GM19035 (cell line): ENCODE data around the gene KYAT1.
"Not testable (repeated sequence)": the region's sequence is repeated elsewhere in the genome, so short reads cannot be mapped to it uniquely, and the experiment has no call there.

ENCODE experiments used
- ATAC-seq: cut with Tn5 transposase; IDR thresholded peaks from one replicate; pipeline ENCODE4 v1.9.1; 2021; ENCODE audit not compliant: unreplicated experiment

The KYAT1 gene

GRCh38 chr9:128820665-128821583 lies 60.8 kb downstream of the KYAT1 start:
- ATAC-seq = no peak

- ATAC-seq = no peak
Observed at GRCh38 chr9:128819716-128820664, 61.8 kb downstream of the KYAT1 start.

- peak; percentile 35 for ATAC-seq
Observed at GRCh38 chr9:128818839-128819715, 62.7 kb downstream of the KYAT1 start.

- peak; percentile 92 for ATAC-seq
Observed at GRCh38 chr9:128818099-128818838, 63.5 kb downstream of the KYAT1 start, which contains the start of gene ENDOG. TSS of gene ENDOG (plus strand) at chr9:128818500. CDS start at chr9:128818685, 185 bp downstream.

GRCh38 chr9:128810873-128811272 lies 70.9 kb downstream of the KYAT1 start:
- no peak for ATAC-seq

- ATAC-seq = no peak
Observed at GRCh38 chr9:128809831-128810230, 71.9 kb downstream of the KYAT1 start.

- no peak for ATAC-seq
Observed at GRCh38 chr9:128809036-128809599, 72.6 kb downstream of the KYAT1 start.

GRCh38 chr9:128808543-128808942 lies 73.2 kb downstream of the KYAT1 start:
- no peak for ATAC-seq

- no peak for ATAC-seq
Observed at GRCh38 chr9:128807827-128808226, 73.9 kb downstream of the KYAT1 start.

GRCh38 chr9:128805661-128806060 lies 76.1 kb downstream of the KYAT1 start:
- ATAC-seq = no peak

- ATAC-seq = no peak
Observed at GRCh38 chr9:128802482-128802881, 79.3 kb downstream of the KYAT1 start.

GRCh38 chr9:128800061-128800460 lies 81.7 kb downstream of the KYAT1 start:
- ATAC-seq = no peak

- ATAC-seq = no peak
Observed at GRCh38 chr9:128798896-128799295, 82.9 kb downstream of the KYAT1 start.

- not testable (repeated sequence) for ATAC-seq
Observed at GRCh38 chr9:128794961-128795360, 86.8 kb downstream of the KYAT1 start.

- no peak for ATAC-seq
Observed at GRCh38 chr9:128792978-128793686, 88.6 kb downstream of the KYAT1 start.

- no peak for ATAC-seq
Observed at GRCh38 chr9:128792134-128792533, 89.6 kb downstream of the KYAT1 start.

GRCh38 chr9:128790536-128790935 lies 91.2 kb downstream of the KYAT1 start:
- no peak for ATAC-seq

- ATAC-seq = no peak
Observed at GRCh38 chr9:128788445-128788844, 93.3 kb downstream of the KYAT1 start.

GRCh38 chr9:128787659-128788058 lies 94.1 kb downstream of the KYAT1 start:
- ATAC-seq = no peak
